Prostate gland (tissue), 2 donors: ENCODE data around the gene KCNK1.

Experiments used
- POLR2A ChIP-seq: fragments of 450-650 bp; IDR thresholded peaks from one replicate; pipeline ENCODE4 v1.6.1; 2016; ENCODE audit warnings: antibody characterized with exemption, mild to moderate bottlenecking
- POLR2AphosphoS5 ChIP-seq: sonication (generic); formaldehyde crosslinking; IDR thresholded peaks from one replicate; pipeline ENCODE4 v1.6.1; 2017; ENCODE audit warnings: antibody characterized with exemption
- TF ChIP-seq, protein P1 (sequence below), 4 experiments: fragments of 200-600 bp in 2 of 4; fragments of 450-650 bp in 2 of 4; sonication (generic) in 2 of 4; IDR thresholded peaks; 1 replicate in 3 of 4; 2 replicates in 1 of 4; pipeline ENCODE4 v1.5.1; 2016 to 2019; ENCODE audit warnings: antibody characterized with exemption in 4 of 4, mild to moderate bottlenecking in 2 of 4, moderate library complexity in 2 of 4

DNA sequence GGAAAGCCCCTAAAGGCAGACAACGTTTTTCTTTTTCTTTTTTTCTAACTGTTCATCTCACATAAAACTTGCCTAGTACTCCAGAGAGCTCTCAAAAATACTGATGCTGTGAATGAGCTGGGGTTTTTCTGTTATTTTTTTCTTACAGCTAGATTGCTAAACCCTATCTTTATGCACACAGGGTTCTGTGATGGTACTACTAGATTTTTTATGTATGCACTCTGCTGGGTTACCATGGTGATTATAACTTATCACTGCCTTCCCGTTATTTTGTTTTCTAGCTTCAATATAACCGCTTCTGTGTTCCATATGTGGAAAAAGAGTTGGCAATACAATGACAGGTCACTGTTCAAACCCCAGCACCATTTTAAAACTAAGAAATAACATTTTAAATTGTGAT, 43.7 kb upstream of the KCNK1 start:
- no peak for TF ChIP-seq POLR2A
- TF ChIP-seq POLR2AphosphoS5, result no peak
- TF ChIP-seq, protein P1, sequence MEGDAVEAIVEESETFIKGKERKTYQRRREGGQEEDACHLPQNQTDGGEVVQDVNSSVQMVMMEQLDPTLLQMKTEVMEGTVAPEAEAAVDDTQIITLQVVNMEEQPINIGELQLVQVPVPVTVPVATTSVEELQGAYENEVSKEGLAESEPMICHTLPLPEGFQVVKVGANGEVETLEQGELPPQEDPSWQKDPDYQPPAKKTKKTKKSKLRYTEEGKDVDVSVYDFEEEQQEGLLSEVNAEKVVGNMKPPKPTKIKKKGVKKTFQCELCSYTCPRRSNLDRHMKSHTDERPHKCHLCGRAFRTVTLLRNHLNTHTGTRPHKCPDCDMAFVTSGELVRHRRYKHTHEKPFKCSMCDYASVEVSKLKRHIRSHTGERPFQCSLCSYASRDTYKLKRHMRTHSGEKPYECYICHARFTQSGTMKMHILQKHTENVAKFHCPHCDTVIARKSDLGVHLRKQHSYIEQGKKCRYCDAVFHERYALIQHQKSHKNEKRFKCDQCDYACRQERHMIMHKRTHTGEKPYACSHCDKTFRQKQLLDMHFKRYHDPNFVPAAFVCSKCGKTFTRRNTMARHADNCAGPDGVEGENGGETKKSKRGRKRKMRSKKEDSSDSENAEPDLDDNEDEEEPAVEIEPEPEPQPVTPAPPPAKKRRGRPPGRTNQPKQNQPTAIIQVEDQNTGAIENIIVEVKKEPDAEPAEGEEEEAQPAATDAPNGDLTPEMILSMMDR (IDR thresholded peaks at IDR 0.05), result no peak
